Tibial artery (tissue), 4 donors: ENCODE results near the gene GRM7.

Experiments used
- DNase-seq, 2 donors: peaks; one replicate each; pipeline ENCODE4 v3.0.0-alpha.2; 2019
- H3K27ac ChIP-seq, 2 donors: fragments of 200-600 bp; sonication (generic) in 1 of 2; 1 replicate in 1 of 2; 2 replicates in 1 of 2; pipeline ENCODE4 v1.5.1; 2018 to 2019; ENCODE audit warnings: mild to moderate bottlenecking in 1 of 2
- H3K27me3 ChIP-seq, 2 donors: fragments of 200-600 bp; sonication (generic) in 1 of 2; one replicate each; pipeline versions ENCODE4 v1.5.1 to v1.6.0; 2016 to 2019
- H3K36me3 ChIP-seq, 3 donors: fragments of 200-600 bp; sonication (generic) in 2 of 3; one replicate each; pipeline ENCODE4 v1.5.1; 2016 to 2019; ENCODE audit warnings: mild to moderate bottlenecking in 2 of 3
- H3K4me1 ChIP-seq, 4 donors: fragments of 200-600 bp; sonication (generic) in 2 of 4; 1 replicate in 3 of 4; 2 replicates in 1 of 4; pipeline ENCODE4 v1.5.1; 2016 to 2019
- H3K4me3 ChIP-seq, 2 donors: fragments of 200-600 bp; sonication (generic) in 1 of 2; 1 replicate in 1 of 2; 2 replicates in 1 of 2; pipeline ENCODE4 v1.5.1; 2018 to 2019; ENCODE audit warnings: mild to moderate bottlenecking in 2 of 2
- H3K9me3 ChIP-seq, 3 donors: fragments of 200-600 bp; sonication (generic) in 1 of 3; one replicate each; pipeline ENCODE4 v1.5.1; 2016 to 2019
- intact Hi-C: fragments of 100-400 bp; cut with DNase I; formaldehyde crosslinking; loops from one replicate; pipeline ENCODE4 v1.15.0; 2023; ENCODE audit warnings: low total_unique reads
- TF ChIP-seq, protein P1 (sequence below), 2 experiments: fragments of 200-600 bp in 1 of 2; fragments of 450-650 bp in 1 of 2; IDR thresholded peaks; one replicate each; pipeline ENCODE4 v1.5.1; 2017 to 2019; ENCODE audit warnings: antibody characterized with exemption in 2 of 2, mild to moderate bottlenecking in 1 of 2, moderate library complexity in 1 of 2

GRM7 gene

DNA sequence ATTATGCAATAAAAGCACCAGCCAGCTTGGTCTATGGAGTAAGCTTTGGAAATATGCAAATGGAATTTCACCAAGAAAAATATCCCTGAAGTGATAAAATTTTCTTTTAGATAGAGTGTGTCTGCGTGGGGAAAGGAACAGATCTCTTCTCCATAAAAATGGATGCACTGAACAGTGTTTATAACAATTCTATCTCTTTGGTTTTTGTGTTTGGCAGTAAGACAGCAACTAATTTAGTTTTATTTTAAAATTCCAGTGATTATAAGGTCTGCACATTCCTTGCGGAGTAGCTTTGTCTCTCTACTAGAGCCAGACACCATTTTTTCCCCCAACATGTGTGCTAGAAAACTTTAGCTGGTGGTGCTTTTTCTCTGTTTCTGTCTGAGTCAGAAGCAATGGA lies 712.4 kb downstream of the GRM7 start:
- no peaks in the 10 kb centered on the region for H3K27me3 ChIP-seq
- peaks cover 0 to 7% (median 0%) of the 10 kb centered on the region in 3 donors for H3K9me3 ChIP-seq
- H3K4me3 ChIP-seq, result peak overlapping the region in 1 of 2 donors; percentile 15
- TF ChIP-seq, protein P1, sequence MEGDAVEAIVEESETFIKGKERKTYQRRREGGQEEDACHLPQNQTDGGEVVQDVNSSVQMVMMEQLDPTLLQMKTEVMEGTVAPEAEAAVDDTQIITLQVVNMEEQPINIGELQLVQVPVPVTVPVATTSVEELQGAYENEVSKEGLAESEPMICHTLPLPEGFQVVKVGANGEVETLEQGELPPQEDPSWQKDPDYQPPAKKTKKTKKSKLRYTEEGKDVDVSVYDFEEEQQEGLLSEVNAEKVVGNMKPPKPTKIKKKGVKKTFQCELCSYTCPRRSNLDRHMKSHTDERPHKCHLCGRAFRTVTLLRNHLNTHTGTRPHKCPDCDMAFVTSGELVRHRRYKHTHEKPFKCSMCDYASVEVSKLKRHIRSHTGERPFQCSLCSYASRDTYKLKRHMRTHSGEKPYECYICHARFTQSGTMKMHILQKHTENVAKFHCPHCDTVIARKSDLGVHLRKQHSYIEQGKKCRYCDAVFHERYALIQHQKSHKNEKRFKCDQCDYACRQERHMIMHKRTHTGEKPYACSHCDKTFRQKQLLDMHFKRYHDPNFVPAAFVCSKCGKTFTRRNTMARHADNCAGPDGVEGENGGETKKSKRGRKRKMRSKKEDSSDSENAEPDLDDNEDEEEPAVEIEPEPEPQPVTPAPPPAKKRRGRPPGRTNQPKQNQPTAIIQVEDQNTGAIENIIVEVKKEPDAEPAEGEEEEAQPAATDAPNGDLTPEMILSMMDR (IDR thresholded peaks at IDR 0.05), result no peak
- intact Hi-C loops, result no loop called here
- no peak for DNase-seq
- H3K4me1 ChIP-seq, result peaks cover 0 to 19% (median 5%) of the 10 kb centered on the region in 4 donors
- peak overlapping the region in 1 of 2 donors; percentile 13 for H3K27ac ChIP-seq
- no peaks in the 10 kb centered on the region for H3K36me3 ChIP-seq

DNA sequence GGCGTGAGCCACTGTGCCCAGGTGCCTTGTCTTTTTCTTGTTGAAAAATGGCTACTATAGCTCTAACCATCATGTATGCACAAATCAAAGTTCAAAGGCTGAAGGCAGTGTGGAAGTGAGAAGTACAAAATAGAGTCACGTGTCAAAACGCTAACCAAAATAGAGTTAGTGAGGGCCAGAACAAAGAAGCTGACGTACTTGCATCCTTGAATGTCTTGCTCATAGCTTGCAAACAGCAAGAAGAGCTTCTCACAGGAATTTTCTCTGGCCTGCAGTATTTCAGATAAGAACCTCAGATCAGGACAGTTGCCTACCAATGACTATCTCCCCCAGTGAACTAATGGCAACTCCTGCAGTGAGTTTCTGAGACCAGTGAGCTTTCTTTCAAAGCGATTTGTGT lies 713.5 kb downstream of the GRM7 start:
- peaks cover 0 to 7% (median 0%) of the 10 kb centered on the region in 3 donors for H3K9me3 ChIP-seq
- TF ChIP-seq, protein P1 (IDR thresholded peaks at IDR 0.05), result no peak
- DNase-seq, result no peak
- no peaks in the 10 kb centered on the region for H3K36me3 ChIP-seq
- no peaks in the 10 kb centered on the region for H3K27me3 ChIP-seq
- intact Hi-C loops, result no loop called here
- no peak overlapping the region for H3K27ac ChIP-seq
- peaks cover 0 to 19% (median 5%) of the 10 kb centered on the region in 4 donors for H3K4me1 ChIP-seq
- H3K4me3 ChIP-seq, result no peak overlapping the region

DNA sequence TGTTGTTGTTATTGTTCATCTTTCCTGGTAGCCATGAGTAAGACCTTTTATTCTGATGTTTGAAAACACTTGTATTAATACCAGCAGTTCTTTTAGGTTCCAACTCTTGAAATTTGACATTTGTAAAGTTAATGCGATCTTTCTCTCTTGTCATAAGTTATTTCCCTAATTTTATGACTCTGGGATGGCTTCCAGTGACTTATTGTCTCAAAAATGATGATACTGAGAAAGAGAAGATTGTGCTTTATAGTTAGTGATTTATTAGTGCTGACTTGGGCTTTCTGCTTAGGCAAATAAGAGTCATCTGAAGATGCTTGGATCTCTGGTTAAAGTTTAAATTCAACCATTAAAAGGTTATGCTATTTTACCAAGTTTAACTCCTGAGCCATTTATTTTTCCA lies 715.2 kb downstream of the GRM7 start:
- DNase-seq, result no peak
- intact Hi-C loops, result no loop called here
- no peak overlapping the region for H3K27ac ChIP-seq
- no peak overlapping the region for H3K4me3 ChIP-seq
- TF ChIP-seq, protein P1 (IDR thresholded peaks at IDR 0.05), result no peak
- no peaks in the 10 kb centered on the region for H3K27me3 ChIP-seq
- peaks cover 0 to under 1% (median 0%) of the 10 kb centered on the region in 3 donors for H3K9me3 ChIP-seq
- H3K36me3 ChIP-seq, result no peaks in the 10 kb centered on the region
- peaks cover 0 to 19% (median 5%) of the 10 kb centered on the region in 4 donors for H3K4me1 ChIP-seq

DNA sequence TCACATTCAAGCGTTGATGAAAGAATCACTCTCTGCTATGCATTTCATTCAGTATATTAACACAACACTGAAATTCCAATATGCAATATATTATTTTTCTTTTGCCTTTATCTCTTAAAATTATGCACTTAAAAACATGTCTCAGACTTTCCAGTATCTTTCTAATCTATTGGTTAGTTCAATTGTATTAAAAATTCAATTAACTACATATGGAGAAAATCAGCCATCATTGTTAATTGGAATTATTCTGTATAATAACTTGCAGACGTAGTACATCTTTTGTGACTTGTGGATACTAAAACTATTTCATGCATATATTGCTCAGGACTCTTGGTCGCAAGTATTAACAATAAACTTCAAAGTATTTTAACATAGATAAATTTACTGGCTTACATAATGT lies 715.6 kb downstream of the GRM7 start:
- H3K36me3 ChIP-seq, result no peaks in the 10 kb centered on the region
- H3K9me3 ChIP-seq, result no peaks in the 10 kb centered on the region
- peaks cover 0 to 19% (median 5%) of the 10 kb centered on the region in 4 donors for H3K4me1 ChIP-seq
- intact Hi-C loops, result no loop called here
- DNase-seq, result no peak
- no peak overlapping the region for H3K4me3 ChIP-seq
- H3K27ac ChIP-seq, result no peak overlapping the region
- TF ChIP-seq, protein P1 (IDR thresholded peaks at IDR 0.05), result no peak
- no peaks in the 10 kb centered on the region for H3K27me3 ChIP-seq

DNA sequence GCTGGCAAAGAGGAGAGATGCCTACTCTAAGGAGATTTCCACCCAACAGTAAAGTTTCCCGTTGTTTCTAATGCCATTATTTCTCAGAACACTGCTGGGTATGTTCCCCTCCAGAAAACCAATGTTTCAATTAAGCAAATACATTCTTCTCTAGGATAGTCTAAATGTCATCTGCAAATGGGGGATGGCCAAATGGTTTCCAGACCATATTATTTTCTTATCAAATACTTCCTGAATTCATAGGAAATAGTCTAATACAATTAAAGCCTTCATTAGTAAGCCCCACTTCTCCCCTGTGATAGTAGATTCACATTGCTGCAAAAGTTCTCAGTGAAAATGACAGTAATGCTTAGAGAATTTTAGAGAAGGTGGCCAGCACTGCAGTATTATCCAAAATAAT lies 716.6 kb downstream of the GRM7 start:
- no peak for DNase-seq
- TF ChIP-seq, protein P1 (IDR thresholded peaks at IDR 0.05), result no peak
- Histone ChIP-seq H3K9me3 (no peaks in the 10 kb centered on the region), H3K27ac (no peak overlapping the region), H3K27me3 (no peaks in the 10 kb centered on the region), H3K36me3 (no peaks in the 10 kb centered on the region), H3K4me3 (no peak overlapping the region), H3K4me1 (peaks cover 0 to 16% (median 5%) of the 10 kb centered on the region in 4 donors)
- intact Hi-C loops, result no loop called here

DNA sequence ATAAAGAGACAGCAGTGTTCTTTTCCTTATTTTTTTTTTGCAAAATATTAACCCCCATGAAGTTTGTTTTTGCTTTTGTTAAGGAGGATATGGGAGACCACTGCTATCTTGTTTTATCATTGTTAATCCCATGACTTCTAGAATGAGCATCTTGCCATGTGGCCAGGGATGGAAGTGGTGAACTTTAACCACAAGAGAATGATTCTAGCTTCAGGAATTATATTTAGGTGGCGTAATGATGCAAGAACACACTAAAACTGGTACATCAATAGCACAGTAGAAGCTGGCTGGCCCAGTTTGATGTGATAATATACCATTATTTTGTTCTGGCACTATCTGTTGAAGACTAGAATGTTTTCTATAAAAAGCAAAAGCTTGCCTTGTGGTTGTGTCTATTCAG lies 720.9 kb downstream of the GRM7 start:
- H3K9me3 ChIP-seq, result no peaks in the 10 kb centered on the region
- H3K36me3 ChIP-seq, result no peaks in the 10 kb centered on the region
- H3K4me1 ChIP-seq, result no peaks in the 10 kb centered on the region
- intact Hi-C loops, result no loop called here
- H3K27me3 ChIP-seq, result no peaks in the 10 kb centered on the region
- H3K4me3 ChIP-seq, result no peak overlapping the region
- DNase-seq, result no peak
- H3K27ac ChIP-seq, result no peak overlapping the region
- TF ChIP-seq, protein P1 (IDR thresholded peaks at IDR 0.05), result no peak
